NCI-H345 treated with DMSO at 0.1 percent for 48 hours (cell line): ENCODE results near the gene GATA2.

Source experiments
- DNase-seq: peaks from one replicate; lab custom pipeline; 2025; ENCODE audit not compliant: unreplicated experiment; lab: John Stamatoyannopoulos, UW

The GATA2 gene

GRCh38 chr3:128492671-128493569 lies at the start of gene GATA2:
TSS of gene GATA2 (minus strand) at chr3:128493201. CDS start at chr3:128487031, 6,170 bp downstream.
- DNase-seq: peak; percentile 10

GRCh38 chr3:128541246-128541645 lies 48.2 kb upstream of the GATA2 start:
- DNase-seq: no peak

GRCh38 chr3:128539376-128539775 lies 46.4 kb upstream of the GATA2 start:
- DNase-seq: no peak

GRCh38 chr3:128537091-128537703 lies 44.2 kb upstream of the GATA2 start:
- no peak for DNase-seq

GRCh38 chr3:128532012-128532983 lies 39.3 kb upstream of the GATA2 start:
- DNase-seq: no peak

GRCh38 chr3:128524374-128525299 lies 31.6 kb upstream of the GATA2 start:
- no peak for DNase-seq

GRCh38 chr3:128523591-128523990 lies 30.6 kb upstream of the GATA2 start:
- no peak for DNase-seq

- DNase-seq: no peak
These were observed 28.7 kb upstream of the GATA2 start for GRCh38 chr3:128521715-128522114.

GRCh38 chr3:128518587-128519490 lies 25.8 kb upstream of the GATA2 start:
- DNase-seq: no peak

GRCh38 chr3:128517648-128518047 lies 24.6 kb upstream of the GATA2 start:
- DNase-seq: no peak

- no peak for DNase-seq
These were observed 23.0 kb upstream of the GATA2 start for GRCh38 chr3:128515967-128516366.

GRCh38 chr3:128508852-128509251 lies 15.9 kb upstream of the GATA2 start:
- no peak for DNase-seq

- DNase-seq: no peak
These were observed 13.8 kb upstream of the GATA2 start for GRCh38 chr3:128506754-128507153.

- DNase-seq: no peak
These were observed 12.8 kb upstream of the GATA2 start for GRCh38 chr3:128505771-128506170.

GRCh38 chr3:128504963-128505730 lies 12.1 kb upstream of the GATA2 start:
- DNase-seq: no peak

GRCh38 chr3:128504533-128504915 lies 11.5 kb upstream of the GATA2 start:
- DNase-seq: no peak

GRCh38 chr3:128503751-128504532 lies 10.9 kb upstream of the GATA2 start:
- DNase-seq: no peak
